A549 (cell line): Measurements from ENCODE around the gene KRTAP12-1. TPM values are rescaled to one million over a fixed set of nuclear protein-coding genes. Genes with fewer than 3 reads are reported as not detected.

Experiments used
- ATAC-seq, 2 experiments: fragments of 200-7000 bp in 1 of 2; fragments of >200 bp in 1 of 2; cut with Nextera tagmentation in 1 of 2; cut with Tn5 transposase in 1 of 2; 3 replicates each; pipeline versions ENCODE4 v1.8.0 to v1.9.1; 2018 to 2020; ENCODE audit warnings: mild to moderate bottlenecking in 1 of 2, moderate library complexity in 1 of 2
- CTCF ChIA-PET: fragments of 300-600 bp; sonication (Branson Sonifier 250); formaldehyde crosslinking; extraction: SDS; loops from one replicate; lab custom pipeline; 2021; ENCODE audit warnings: antibody characterized with exemption, inconsistent platforms; lab: Yijun Ruan, JAX
- POLR2A ChIA-PET: fragments of 350-600 bp; formaldehyde crosslinking; extraction: SDS; loops from one replicate; lab custom pipeline; 2021; ENCODE audit warnings: antibody characterized with exemption, inconsistent platforms; lab: Yijun Ruan, JAX
- DNase-seq, 2 experiments: peaks; one replicate each; pipeline versions ENCODE4 v3.0.0 to v3.0.0-alpha.2; 2011 to 2016; ENCODE audit warnings: low read depth in 1 of 2, low spot score in 1 of 2
- FAIRE-seq: peaks from 2 replicates; lab custom pipeline; 2011; peaks lifted over from hg19 to GRCh38; lab: Jason Lieb, UNC
- H3K27ac ChIP-seq, 2 experiments: fragments of >200 bp; sonication (Bioruptor Twin); formaldehyde crosslinking; 3 replicates each; pipeline ENCODE4 v1.5.1; 2016 to 2017
- H3K4me1 ChIP-seq: fragments of >200 bp; sonication (Bioruptor Twin); formaldehyde crosslinking; 3 replicates; pipeline ENCODE4 v1.6.1; 2016
- H3K4me2 ChIP-seq: fragments of >200 bp; sonication (Bioruptor Twin); formaldehyde crosslinking; 3 replicates; pipeline ENCODE4 v1.6.1; 2016
- H3K4me3 ChIP-seq: fragments of >200 bp; sonication (Bioruptor Twin); formaldehyde crosslinking; 3 replicates; pipeline ENCODE4 v1.5.1; 2016
- H3K9me3 ChIP-seq: fragments of >200 bp; sonication (Bioruptor Twin); formaldehyde crosslinking; 3 replicates; pipeline ENCODE4 v1.6.1; 2016
- BHLHE40 ChIP-seq: IDR thresholded peaks from 2 replicates; pipeline ENCODE4 v1.6.1; 2012; ENCODE audit warnings: low read depth, low read length, inconsistent platforms
- CBX2 ChIP-seq: fragments of 200-600 bp; sonication (generic); IDR thresholded peaks from 2 replicates; pipeline ENCODE4 v1.6.1; 2016; ENCODE audit warnings: low read depth, mild to moderate bottlenecking, borderline replicate concordance
- CEBPB ChIP-seq, 2 experiments: fragments of >200 bp in 1 of 2; sonication (Bioruptor Twin) in 1 of 2; formaldehyde crosslinking in 1 of 2; IDR thresholded peaks; 2 replicates each; pipeline ENCODE4 v1.6.1; 2012 to 2016
- CHD4 ChIP-seq: fragments of 200-600 bp; sonication (generic); IDR thresholded peaks from 2 replicates; pipeline ENCODE4 v1.6.1; 2016; ENCODE audit warnings: antibody characterized with exemption, mild to moderate bottlenecking, borderline replicate concordance
- E2F6 ChIP-seq: IDR thresholded peaks from 2 replicates; pipeline ENCODE4 v1.6.1; 2012; ENCODE audit warnings: low read depth, borderline replicate concordance
- EHF ChIP-seq: fragments of 250-450 bp; sonication (Bioruptor Pico); IDR thresholded peaks from 2 replicates; pipeline ENCODE4 v1.5.0; 2020; ENCODE audit warnings: mild to moderate bottlenecking
- ELK1 ChIP-seq: fragments of 150-350 bp; IDR thresholded peaks from 2 replicates; pipeline ENCODE4 v1.6.1; 2014; ENCODE audit warnings: low read depth, mild to moderate bottlenecking, low read length
- ESRRA ChIP-seq: fragments of 150-350 bp; IDR thresholded peaks from 2 replicates; pipeline ENCODE4 v1.6.1; 2014; ENCODE audit warnings: mild to moderate bottlenecking, low read length, borderline replicate concordance
- FOSB ChIP-seq: fragments of 250-450 bp; sonication (Bioruptor Pico); IDR thresholded peaks from 2 replicates; pipeline ENCODE4 v1.5.0; 2020; ENCODE audit warnings: mild to moderate bottlenecking, moderate library complexity
- GATA3 ChIP-seq: IDR thresholded peaks from 2 replicates; pipeline ENCODE4 v1.6.1; 2012; ENCODE audit warnings: borderline replicate concordance
- HEYL ChIP-seq: fragments of 250-450 bp; sonication (Bioruptor Pico); IDR thresholded peaks from 2 replicates; pipeline ENCODE4 v1.8.0; 2021; ENCODE audit warnings: mild to moderate bottlenecking, moderate library complexity
- HOXA7 ChIP-seq: fragments of 250-450 bp; sonication (Bioruptor Pico); IDR thresholded peaks from 2 replicates; pipeline ENCODE4 v1.5.0; 2020; ENCODE audit warnings: mild to moderate bottlenecking, moderate library complexity
- HOXB13 ChIP-seq: fragments of 250-450 bp; sonication (Bioruptor Pico); IDR thresholded peaks from 2 replicates; pipeline ENCODE4 v1.5.0; 2020; ENCODE audit warnings: low read depth, mild to moderate bottlenecking, moderate library complexity
- HOXB5 ChIP-seq: fragments of 250-450 bp; sonication (Bioruptor Pico); IDR thresholded peaks from 2 replicates; pipeline ENCODE4 v1.5.0; 2020; ENCODE audit warnings: mild to moderate bottlenecking, moderate library complexity
- JUN ChIP-seq, 2 experiments: fragments of >200 bp; sonication (Bioruptor Twin); formaldehyde crosslinking; IDR thresholded peaks; 2 replicates in 1 of 2; 3 replicates in 1 of 2; pipeline ENCODE4 v1.6.1; 2016 to 2017
- KDM1A ChIP-seq: fragments of 200-600 bp; sonication (generic); IDR thresholded peaks from 2 replicates; pipeline ENCODE4 v1.6.1; 2016; ENCODE audit warnings: low read depth, mild to moderate bottlenecking
- KDM5A ChIP-seq: fragments of 200-600 bp; sonication (generic); IDR thresholded peaks from 2 replicates; pipeline ENCODE4 v1.6.1; 2016; ENCODE audit warnings: antibody characterized with exemption, mild to moderate bottlenecking
- MAFK ChIP-seq: fragments of 450-650 bp; IDR thresholded peaks from 2 replicates; pipeline ENCODE4 v1.6.1; 2014; ENCODE audit not compliant: partially characterized antibody
- NFE2L2 ChIP-seq: fragments of 150-350 bp; conservative IDR thresholded peaks from 2 replicates; pipeline ENCODE4 v1.6.1; 2014; ENCODE audit warnings: low read length
- NPAS2 ChIP-seq: fragments of 250-450 bp; sonication (Bioruptor Pico); IDR thresholded peaks from 2 replicates; pipeline ENCODE4 v1.8.0; 2022; ENCODE audit warnings: mild to moderate bottlenecking, moderate library complexity, borderline replicate concordance
- NR3C1 ChIP-seq: fragments of >200 bp; sonication (Bioruptor Twin); formaldehyde crosslinking; IDR thresholded peaks from 3 replicates; pipeline ENCODE4 v1.6.1; 2017
- PHF8 ChIP-seq: fragments of 200-600 bp; sonication (generic); IDR thresholded peaks from 2 replicates; pipeline ENCODE4 v1.6.1; 2016; ENCODE audit warnings: low read depth, mild to moderate bottlenecking, antibody characterized with exemption, moderate library complexity, borderline replicate concordance
- RAD21 ChIP-seq, 2 experiments: fragments of >200 bp in 1 of 2; sonication (Bioruptor Twin) in 1 of 2; formaldehyde crosslinking in 1 of 2; IDR thresholded peaks in 1 of 2; conservative IDR thresholded peaks in 1 of 2; 2 replicates in 1 of 2; 3 replicates in 1 of 2; pipeline ENCODE4 v1.6.1; 2012 to 2018; ENCODE audit warnings: inconsistent platforms in 1 of 2
- RCOR1 ChIP-seq: fragments of 150-350 bp; IDR thresholded peaks from 2 replicates; pipeline ENCODE4 v1.6.1; 2014; ENCODE audit warnings: antibody characterized with exemption, low read length, low read depth
- RFX5 ChIP-seq: fragments of 450-650 bp; IDR thresholded peaks from 2 replicates; pipeline ENCODE4 v1.7.1; 2014; ENCODE audit warnings: antibody characterized with exemption, mild to moderate bottlenecking, moderate library complexity
- SMC3 ChIP-seq: fragments of >200 bp; sonication (Bioruptor Twin); formaldehyde crosslinking; IDR thresholded peaks from 3 replicates; pipeline ENCODE4 v1.6.1; 2018; ENCODE audit warnings: inconsistent platforms
- SREBF2 ChIP-seq: fragments of 450-650 bp; IDR thresholded peaks from 2 replicates; pipeline ENCODE4 v1.6.1; 2014; ENCODE audit warnings: mild to moderate bottlenecking, moderate library complexity
- USF2 ChIP-seq: fragments of 450-650 bp; IDR thresholded peaks from 2 replicates; pipeline ENCODE4 v1.6.1; 2014; ENCODE audit warnings: antibody characterized with exemption
- ZNF302 ChIP-seq: fragments of 250-450 bp; sonication (Bioruptor Pico); IDR thresholded peaks from 2 replicates; pipeline ENCODE4 v1.9.0; 2021; ENCODE audit warnings: inconsistent platforms, mild to moderate bottlenecking, moderate library complexity
- ZSCAN20 ChIP-seq: fragments of 250-450 bp; sonication (Bioruptor Pico); IDR thresholded peaks from 2 replicates; pipeline ENCODE4 v1.8.0; 2022; ENCODE audit warnings: mild to moderate bottlenecking, moderate library complexity
- WGBS: methylation state at CpG from one replicate; pipeline ENCODE4 v1.1.6; 2017; ENCODE audit errors: missing lambda C conversion rate; 5-methylcytosine and 5-hydroxymethylcytosine counted together
- polyA plus RNA-seq, 4 experiments: library from polyadenylated mRNA; depleted of rRNA in 3 of 4; stranded (reverse); fragments of >200 nt; fragmentation: RNase III in 1 of 4; extraction: RNeasy Plus Mini Kit Qiagen cat#74134 plus additional on column Dnase treatment in 1 of 4; gene quantifications; 2 replicates in 3 of 4; 3 replicates in 1 of 4; pipeline ENCODE4 v1.2.3, GENCODE V29; 2011 to 2017

KRTAP12-1 gene
- polyA plus RNA-seq, 2 of the 4 experiments (the other 2 are of a cell fraction) = not detected

- DNase-seq (no peak), FAIRE-seq (no peak), ATAC-seq (no peak)
- Histone ChIP-seq H3K4me2 (no peak overlapping the region), H3K27ac (no peak overlapping the region), H3K4me3 (no peak overlapping the region), H3K4me1 (no peaks in the 10 kb centered on the region), H3K9me3 (peaks cover 9% of the 10 kb centered on the region; the same call in 2 of the 3 replicates)
- ChIA-PET CTCF (interaction anchor here (1.2 kb wide), 1 partner anchor 15 kb away, joined by 3 read pairs; no protein-coding TSS in a partner anchor), POLR2A (no interaction called here)
- TF ChIP-seq EHF (CRISPR knock-in tag) (no peak), CHD4 (no peak), NFE2L2 (no peak), JUN (IDR thresholded peaks at IDR 0.05) (no peak), HOXA7 (CRISPR knock-in tag) (no peak), ZNF302 (CRISPR knock-in tag) (no peak), CBX2 (no peak), SMC3 (no peak), SREBF2 (no peak), GATA3 (no peak), ZSCAN20 (CRISPR knock-in tag) (no peak), NR3C1 (no peak), FOSB (CRISPR knock-in tag) (no peak), ELK1 (no peak), CEBPB (IDR thresholded peaks at IDR 0.05) (no peak)
- 47% methylated on average over 9 of the region's 15 CpGs for WGBS
Measured at GRCh38 chr21:44636209-44637017, 45.5 kb downstream of the KRTAP12-1 start.

- ChIA-PET CTCF (no interaction called here), POLR2A (interaction anchor here (0.6 kb wide), 1 partner anchor 133 kb away, joined by 3 read pairs; no protein-coding TSS in a partner anchor)
- FAIRE-seq (no peak), DNase-seq (no peak), ATAC-seq (no peak)
- Histone ChIP-seq H3K27ac (no peak overlapping the region), H3K4me1 (no peaks in the 10 kb centered on the region), H3K4me3 (no peak overlapping the region)
- 0% methylated on average over 1 of the region's 1 CpG for WGBS
- no peak for TF ChIP-seq SMC3
- TF ChIP-seq E2F6 = no peak
- no peak for TF ChIP-seq RCOR1
- TF ChIP-seq RAD21 (conservative IDR thresholded peaks at IDR 0.05 in 1 of 2, IDR thresholded peaks at IDR 0.05 in 1 of 2) = no peak
- no peak for TF ChIP-seq RFX5
- no peak for TF ChIP-seq HEYL (CRISPR knock-in tag)
- no peak for TF ChIP-seq EHF (CRISPR knock-in tag)
- no peak for TF ChIP-seq HOXB5 (CRISPR knock-in tag)
- TF ChIP-seq NR3C1 = no peak
- no peak for TF ChIP-seq MAFK
- TF ChIP-seq KDM1A = no peak
- no peak for TF ChIP-seq PHF8
- TF ChIP-seq FOSB (CRISPR knock-in tag) = no peak
- TF ChIP-seq HOXB13 (CRISPR knock-in tag) = no peak
- no peak for TF ChIP-seq NPAS2 (CRISPR knock-in tag)
- TF ChIP-seq KDM5A = no peak
- TF ChIP-seq USF2 = no peak
- TF ChIP-seq ELK1 = no peak
- TF ChIP-seq BHLHE40 = no peak
- no peak for TF ChIP-seq ESRRA
- TF ChIP-seq, all 56 proteins: peak for 0
- Histone ChIP-seq H3K4me2 (no peak overlapping the region), H3K9me3 (peaks cover 6% of the 10 kb centered on the region; the same call in 2 of the 3 replicates)
Measured at GRCh38 chr21:44632067-44632466, 49.9 kb downstream of the KRTAP12-1 start.
